ENCODE measurements around the gene HPCAL1. TPM values are rescaled to one million over a fixed set of nuclear protein-coding genes. Genes with fewer than 3 reads are reported as not detected.

Gene HPCAL1
- total RNA-seq, 1 experiment from 2014 or later: 56.8 TPM

Other genes with a start within 250 kb of the HPCAL1 start
- 13.7 and 21.3 TPM in 2 replicates for gene CYS1, start 222.5 kb upstream of the HPCAL1 start, total RNA-seq (2014; rRNA removed; shearing (Covaris generic))
- gene RRM2, start 180.2 kb upstream of the HPCAL1 start, total RNA-seq (2014; rRNA removed; shearing (Covaris generic)): 180 and 209 TPM in 2 replicates
- 110 and 113 TPM in 2 replicates for gene ODC1, start 145.4 kb downstream of the HPCAL1 start, total RNA-seq (2014; rRNA removed; shearing (Covaris generic))